Glomerular visceral epithelial cell (primary cell): ENCODE data around the gene CD27.
"Not testable (repeated sequence)": the region's sequence is repeated elsewhere in the genome, so short reads cannot be mapped to it uniquely, and the experiment has no call there.

ENCODE experiments used
- DNase-seq: peaks from one replicate; pipeline ENCODE4 v3.0.0-alpha.2; 2016; ENCODE audit errors: extremely low spot score

Gene CD27

DNA sequence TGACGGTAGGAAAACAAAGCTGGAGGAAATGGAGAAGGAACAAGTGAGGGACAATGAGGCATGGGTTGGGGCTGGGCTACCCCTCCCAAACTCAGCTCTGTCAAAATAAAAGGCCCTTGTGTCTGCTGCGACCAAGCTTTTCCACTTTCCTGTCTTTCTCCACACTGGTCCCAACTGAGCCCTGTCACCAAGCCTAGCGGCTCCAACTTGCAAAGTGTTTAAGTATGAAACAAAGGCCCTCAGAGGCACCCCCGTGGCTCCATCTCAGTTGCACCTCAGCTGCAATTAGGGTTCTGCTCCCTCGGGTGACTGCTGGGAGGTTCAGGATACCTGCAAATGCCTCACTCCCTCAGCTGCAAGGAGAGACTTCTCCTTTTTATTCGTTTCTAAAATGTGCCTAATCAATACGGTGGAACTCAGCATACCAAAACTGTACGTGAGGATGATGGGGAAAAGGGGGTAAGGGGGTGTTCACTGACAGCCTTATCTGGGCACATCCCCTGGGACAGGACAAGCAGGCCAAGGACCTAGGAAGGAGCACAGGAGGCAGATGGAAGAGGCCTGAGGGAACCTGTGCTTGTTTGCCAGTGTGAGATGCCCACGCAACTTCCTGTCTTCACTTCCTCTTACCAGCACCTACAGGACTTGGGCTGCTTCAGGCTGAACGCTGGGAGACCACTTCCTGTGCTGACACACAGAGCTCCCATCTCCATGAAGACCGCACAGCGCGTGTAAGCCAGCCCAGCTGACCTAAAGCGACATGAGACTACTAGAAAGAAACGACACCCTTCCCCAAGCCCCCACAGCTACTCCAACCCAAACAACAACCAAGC lies 16.9 kb downstream of the CD27 start:
- no peak for DNase-seq

- no peak for DNase-seq
Observed at GRCh38 chr12:6462234-6462995, 17.7 kb downstream of the CD27 start.

- no peak for DNase-seq
Observed at GRCh38 chr12:6463216-6463615, 18.5 kb downstream of the CD27 start.

GRCh38 chr12:6463858-6464257 lies 19.1 kb downstream of the CD27 start:
- DNase-seq: no peak

GRCh38 chr12:6464531-6464930 lies 19.8 kb downstream of the CD27 start:
- DNase-seq: no peak

GRCh38 chr12:6465467-6466183 lies 20.9 kb downstream of the CD27 start:
- peak; percentile 61 for DNase-seq

DNA sequence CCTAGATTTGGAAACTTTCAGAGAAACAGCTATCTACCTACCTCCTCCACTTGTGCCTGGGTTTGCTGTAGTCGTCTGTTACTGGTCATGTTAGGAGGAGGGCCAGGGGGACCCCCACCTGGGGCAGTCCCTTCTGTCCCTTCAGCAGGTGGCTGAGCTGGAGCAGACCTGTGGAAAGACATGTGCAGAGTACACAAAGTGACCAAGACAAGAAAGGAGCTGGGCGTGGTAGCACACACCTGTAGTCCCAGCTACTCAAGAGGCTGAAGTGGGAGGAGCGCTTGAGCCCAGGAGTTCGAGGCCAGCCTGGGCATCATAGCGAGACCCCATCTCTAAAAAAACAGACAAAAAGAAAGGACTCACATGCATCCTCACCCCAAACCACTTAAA lies 21.4 kb downstream of the CD27 start:
- no peak for DNase-seq

GRCh38 chr12:6466751-6467150 lies 22.0 kb downstream of the CD27 start:
- not testable (repeated sequence) for DNase-seq

DNA sequence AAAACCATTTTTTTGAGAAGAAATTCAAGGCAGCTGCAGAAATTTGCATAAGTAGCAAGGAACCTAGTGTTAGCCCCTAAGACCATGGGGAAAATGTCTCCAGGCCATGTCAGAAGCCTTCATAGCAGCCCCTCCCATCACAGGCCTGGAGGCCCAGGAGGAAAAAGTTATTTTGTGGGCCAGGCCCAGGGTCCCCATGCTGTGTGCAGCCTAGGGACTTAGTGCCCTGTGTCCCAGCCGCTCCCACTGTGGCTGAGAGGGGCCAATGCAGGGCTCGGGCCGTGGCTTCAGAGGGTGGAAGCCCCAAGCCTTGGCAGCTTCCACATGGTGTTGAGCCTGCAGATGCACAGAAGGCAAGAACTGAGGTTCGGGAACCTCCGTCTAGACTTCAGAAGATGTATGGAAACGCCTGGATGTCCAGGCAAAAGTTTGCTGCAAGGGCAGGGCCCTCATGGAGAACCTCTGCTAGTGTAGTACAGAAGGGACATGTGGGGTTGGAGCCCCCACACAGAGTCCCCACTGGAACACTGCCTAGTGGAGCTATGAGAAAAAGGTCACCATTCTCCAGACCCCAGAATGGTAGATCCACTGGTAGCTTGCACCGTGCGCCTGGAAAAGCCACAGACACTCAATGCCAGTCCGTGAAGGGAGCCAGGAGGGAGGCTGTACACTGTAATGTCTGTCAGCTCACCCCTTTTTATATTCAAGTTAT lies 23.0 kb downstream of the CD27 start:
- DNase-seq: not testable (repeated sequence)

GRCh38 chr12:6468283-6468575 lies 23.5 kb downstream of the CD27 start:
- DNase-seq: no peak

DNA sequence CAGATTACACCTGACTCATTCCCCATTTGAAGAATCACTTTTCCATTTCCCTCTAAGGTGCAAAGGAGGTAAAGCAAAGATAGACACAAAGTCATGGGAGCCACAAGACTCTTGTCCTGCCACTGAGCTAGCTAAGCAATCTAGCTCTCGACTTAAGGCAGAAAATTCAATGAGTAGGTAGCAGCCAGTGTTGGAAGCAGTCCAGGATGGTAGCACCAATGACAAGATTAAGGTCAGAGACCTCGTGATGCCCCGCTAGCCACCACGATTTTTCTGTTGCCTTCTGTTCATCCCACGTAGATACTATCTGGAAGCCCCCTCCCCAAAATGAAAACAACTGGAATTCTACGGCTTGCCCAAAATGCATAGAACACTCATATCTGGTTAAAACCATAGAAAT lies 24.3 kb downstream of the CD27 start:
- no peak for DNase-seq

DNA sequence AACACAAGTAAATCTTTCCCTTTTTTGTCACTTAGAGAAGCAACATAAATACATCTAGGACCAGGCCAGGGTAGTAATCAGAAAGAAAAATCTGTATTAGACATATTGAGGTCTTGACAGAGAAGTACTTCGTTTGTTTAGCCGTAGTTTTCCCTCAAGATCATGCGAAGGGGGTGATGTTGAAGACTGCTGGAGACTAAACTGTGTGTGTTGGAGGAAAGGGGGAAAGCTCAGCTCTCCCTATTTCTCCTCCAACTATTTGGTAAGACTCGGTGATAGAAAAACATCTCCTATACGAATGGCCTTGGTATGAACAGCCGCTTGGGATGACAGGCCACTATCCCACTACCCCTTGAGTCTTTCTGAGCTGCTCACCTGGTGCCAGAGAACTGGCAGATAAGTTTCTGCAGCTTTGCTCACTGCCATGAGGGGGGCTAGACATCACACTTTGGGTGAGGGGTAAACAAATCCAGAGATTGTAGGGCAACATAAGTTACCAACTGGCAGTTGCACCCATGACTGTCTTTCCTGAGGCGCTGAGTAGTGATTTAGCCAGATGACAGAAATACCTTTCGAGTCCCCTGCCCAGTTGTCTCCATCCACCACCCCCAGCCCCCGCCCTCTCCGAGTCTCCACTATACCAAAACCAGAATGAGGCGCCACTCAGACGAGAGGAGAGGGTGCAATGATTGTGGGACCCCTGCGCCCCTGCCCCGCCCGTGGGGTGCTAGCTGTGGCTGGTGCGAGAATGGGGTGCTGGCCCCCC lies 25.0 kb downstream of the CD27 start:
- no peak for DNase-seq

GRCh38 chr12:6470375-6471163 lies 25.8 kb downstream of the CD27 start, which contains the start of gene VAMP1:
Gene VAMP1 (minus strand): TSS chr12:6470677. CDS start chr12:6470531, 146 bp downstream.
- DNase-seq: peak; percentile 95

DNA sequence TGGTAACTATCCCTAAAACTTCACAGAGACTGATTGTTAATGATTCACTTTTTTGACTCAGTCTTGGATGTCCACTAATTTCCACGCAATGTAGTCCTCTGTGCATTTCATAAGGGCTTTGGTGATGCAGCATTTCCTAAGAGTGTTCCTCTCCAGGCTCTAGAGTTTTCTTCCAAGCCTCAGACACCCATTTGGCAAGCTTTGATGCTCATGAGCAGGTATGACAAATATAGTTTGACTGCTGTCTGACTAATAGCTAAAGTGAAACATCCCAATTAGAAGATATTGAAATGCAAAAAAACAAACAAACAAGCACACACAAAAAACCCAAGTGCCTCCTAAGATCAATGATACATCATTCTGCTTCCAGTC lies 27.2 kb downstream of the CD27 start:
- DNase-seq: peak; percentile 29

- DNase-seq: no peak
Observed at GRCh38 chr12:6472491-6472890, 27.7 kb downstream of the CD27 start.

DNA sequence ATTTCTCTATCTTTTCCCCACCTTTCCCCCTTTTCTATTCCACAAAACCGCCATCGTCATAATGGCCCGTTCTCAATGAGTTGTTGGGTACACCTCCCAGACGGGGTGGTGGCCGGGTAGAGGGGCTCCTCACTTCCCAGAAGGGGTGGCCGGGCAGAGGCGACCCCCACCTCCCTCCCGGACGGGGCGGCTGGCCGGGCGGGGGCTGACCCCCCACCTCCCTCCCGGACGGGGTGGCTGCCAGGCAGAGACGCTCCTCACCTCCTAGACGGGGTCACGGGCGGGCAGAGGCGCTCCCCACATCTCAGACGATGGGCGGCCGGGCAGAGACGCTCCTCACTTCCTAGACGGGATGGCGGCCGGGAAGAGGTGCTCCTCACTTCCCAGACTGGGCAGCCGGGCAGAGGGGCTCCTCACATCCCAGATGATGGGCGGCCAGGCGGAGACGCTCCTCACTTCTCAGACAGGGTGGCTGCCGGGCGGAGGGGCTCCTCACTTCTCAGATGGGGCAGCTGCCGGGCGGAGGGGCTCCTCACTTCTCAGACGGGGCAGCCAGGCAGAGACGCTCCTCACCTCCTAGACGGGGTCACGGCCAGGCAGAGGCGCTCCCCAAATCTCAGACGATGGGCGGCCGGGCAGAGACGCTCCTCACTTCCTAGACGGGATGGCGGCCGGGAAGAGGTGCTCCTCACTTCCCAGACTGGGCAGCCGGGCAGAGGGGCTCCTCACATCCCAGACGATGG lies 30.6 kb downstream of the CD27 start:
- not testable (repeated sequence) for DNase-seq

- DNase-seq: peak; percentile 75
Observed at GRCh38 chr12:6476489-6476888, 31.7 kb downstream of the CD27 start.

GRCh38 chr12:6477601-6478377 lies 33.0 kb downstream of the CD27 start:
- DNase-seq: not testable (repeated sequence)

- DNase-seq: no peak
Observed at GRCh38 chr12:6478416-6478815, 33.7 kb downstream of the CD27 start.
